ENCODE data around the gene SLC25A34. TPM values are rescaled to one million over a fixed set of nuclear protein-coding genes. Genes with fewer than 3 reads are reported as not detected.

Gene SLC25A34
- total and polyA plus RNA-seq, 11 donors, result 1.6 to 71.2 (median 17.8) TPM

- intact Hi-C loops (cut with DNase I), result loop anchor here in 1 of 10 donors (5.0 kb wide), 1 partner anchor 34 kb away; the partner anchor contains the start of gene SLC25A34
- 58 to 65% (median 63%) methylated on average over 19 of the region's 19 CpGs for WGBS, 4 donors
- peaks cover 7 to 83% (median 58%) of the 10 kb centered on the region in 12 donors for H3K4me1 ChIP-seq
- H3K36me3 ChIP-seq, result peaks cover 0 to 27% (median 7%) of the 10 kb centered on the region in 9 donors
- peak in 7 of 12 donors; percentile 9 to 44 (median 24) for TF ChIP-seq CTCF (IDR thresholded peaks at IDR 0.05)
- TF ChIP-seq POLR2A (IDR thresholded peaks at IDR 0.05), result no peak
- peak overlapping the region in 5 of 12 donors; percentile 1 to 17 (median 14) for H3K4me3 ChIP-seq
- H3K9me3 ChIP-seq, result no peaks in the 10 kb centered on the region
- peak; percentile 45 to 74 (median 64) for ATAC-seq
- H3K27me3 ChIP-seq, result no peaks in the 10 kb centered on the region
- peak overlapping the region; percentile 14 to 96 (median 86) for H3K27ac ChIP-seq
- peak in 3 of 5 donors; percentile 28 to 56 (median 45) for DNase-seq
Measured at GRCh38 chr1:15702722-15703550, 33.1 kb upstream of the SLC25A34 start.

- Histone ChIP-seq H3K9me3 (no peaks in the 10 kb centered on the region), H3K27me3 (no peaks in the 10 kb centered on the region), H3K36me3 (peaks cover 0 to 23% (median 7%) of the 10 kb centered on the region in 9 donors), H3K4me1 (peaks cover 7 to 84% (median 56%) of the 10 kb centered on the region in 12 donors), H3K4me3 (peak overlapping the region in 7 of 12 donors; percentile 1 to 17 (median 8)), H3K27ac (peak overlapping the region; percentile 14 to 96 (median 86))
- WGBS, 4 donors, result 8 to 23% (median 14%) methylated on average over 9 of the region's 9 CpGs
- no peak for TF ChIP-seq CTCF (IDR thresholded peaks at IDR 0.05)
- TF ChIP-seq POLR2A (IDR thresholded peaks at IDR 0.05), result no peak
- peak; percentile 77 to 88 (median 81) for DNase-seq
- peak; percentile 73 to 94 (median 94) for ATAC-seq
- intact Hi-C loops (cut with DNase I), result loop anchor here in 1 of 10 donors (5.0 kb wide), 1 partner anchor 34 kb away; the partner anchor contains the start of gene SLC25A34
Measured at GRCh38 chr1:15703562-15703961, 32.5 kb upstream of the SLC25A34 start.

- H3K27ac ChIP-seq, result peak overlapping the region in 11 of 12 donors; percentile 68 to 96 (median 87)
- 69 to 91% (median 85%) methylated on average over 16 to 17 of the region's 17 CpGs for WGBS, 4 donors
- intact Hi-C loops (cut with DNase I), result loop anchor here in 2 of 10 donors (2.0 to 5.0 kb wide), 2 partner anchors 20 to 33 kb away; partner anchors contain the start of genes PLEKHM2 (in 1 of the 2) and SLC25A34 (in 1 of the 2)
Measured at GRCh38 chr1:15704526-15705183, 31.4 kb upstream of the SLC25A34 start.

More at GRCh38 chr1:15704526-15705183, 31.4 kb upstream of the SLC25A34 start:
- ATAC-seq, result no peak
- H3K9me3 ChIP-seq, result no peaks in the 10 kb centered on the region
- DNase-seq, result no peak
- no peaks in the 10 kb centered on the region for H3K27me3 ChIP-seq
- no peak overlapping the region for H3K4me3 ChIP-seq
- TF ChIP-seq POLR2A (IDR thresholded peaks at IDR 0.05) (no peak), CTCF (IDR thresholded peaks at IDR 0.05) (no peak)
- peaks cover 0 to 23% (median 7%) of the 10 kb centered on the region in 9 donors for H3K36me3 ChIP-seq
- peaks cover 7 to 94% (median 55%) of the 10 kb centered on the region in 12 donors for H3K4me1 ChIP-seq

Data from heart left ventricle (tissue), 16 donors.